CD4-positive, alpha-beta T cell treated with Interferon alpha-2 for 1 hour (primary cell): Measurements from ENCODE around the gene HINT1.
"Not testable (repeated sequence)": the region's sequence is repeated elsewhere in the genome, so short reads cannot be mapped to it uniquely, and the experiment has no call there.

Experiments used
- DNase-seq, 2 donors: peaks; one replicate each; pipeline ENCODE4 v3.0.0-alpha.2; 2020 to 2022

Gene HINT1

DNA sequence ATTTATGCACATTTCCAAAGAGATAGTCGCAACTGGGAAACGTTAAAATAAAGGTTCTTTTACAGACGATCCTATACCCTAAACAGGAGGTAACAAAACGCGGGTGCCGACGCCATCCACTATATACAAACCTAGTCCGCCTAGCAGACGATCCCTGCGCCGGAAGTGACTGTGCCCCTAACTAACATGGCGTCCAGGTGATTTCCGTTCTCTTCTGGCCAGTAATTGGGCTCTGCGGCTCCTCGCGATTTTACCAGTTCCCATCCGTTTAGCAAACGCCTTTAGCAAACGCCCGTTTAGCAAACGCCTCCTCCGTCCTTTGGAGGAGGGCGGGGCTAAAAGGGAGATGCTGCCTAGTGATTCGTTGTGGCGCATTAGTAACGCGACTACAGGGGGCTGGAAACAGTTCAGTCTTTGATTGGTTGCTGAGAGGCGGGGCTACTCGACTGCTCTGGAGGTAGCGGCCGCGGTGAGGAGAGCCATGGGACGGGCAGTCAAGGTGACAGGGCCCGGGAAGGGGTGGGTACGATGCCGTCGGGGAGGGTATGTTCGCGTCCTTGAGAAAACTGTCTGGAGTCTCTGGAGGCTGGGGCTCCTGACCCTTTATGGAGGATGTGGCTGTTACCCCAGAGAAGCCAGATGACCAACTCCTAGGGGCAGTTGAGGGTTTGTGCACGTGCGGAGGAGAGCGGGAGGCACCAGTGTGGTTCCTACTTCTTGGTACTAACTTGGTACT lies 5.7 kb upstream of the HINT1 start, which contains the start of gene LYRM7:
Gene LYRM7, plus strand, starts transcription at position 405 of the 736 bp plus-strand sequence. Its CDS starts 77 bp downstream, at position 482.
- peak; percentile 98 to 99 for DNase-seq

DNA sequence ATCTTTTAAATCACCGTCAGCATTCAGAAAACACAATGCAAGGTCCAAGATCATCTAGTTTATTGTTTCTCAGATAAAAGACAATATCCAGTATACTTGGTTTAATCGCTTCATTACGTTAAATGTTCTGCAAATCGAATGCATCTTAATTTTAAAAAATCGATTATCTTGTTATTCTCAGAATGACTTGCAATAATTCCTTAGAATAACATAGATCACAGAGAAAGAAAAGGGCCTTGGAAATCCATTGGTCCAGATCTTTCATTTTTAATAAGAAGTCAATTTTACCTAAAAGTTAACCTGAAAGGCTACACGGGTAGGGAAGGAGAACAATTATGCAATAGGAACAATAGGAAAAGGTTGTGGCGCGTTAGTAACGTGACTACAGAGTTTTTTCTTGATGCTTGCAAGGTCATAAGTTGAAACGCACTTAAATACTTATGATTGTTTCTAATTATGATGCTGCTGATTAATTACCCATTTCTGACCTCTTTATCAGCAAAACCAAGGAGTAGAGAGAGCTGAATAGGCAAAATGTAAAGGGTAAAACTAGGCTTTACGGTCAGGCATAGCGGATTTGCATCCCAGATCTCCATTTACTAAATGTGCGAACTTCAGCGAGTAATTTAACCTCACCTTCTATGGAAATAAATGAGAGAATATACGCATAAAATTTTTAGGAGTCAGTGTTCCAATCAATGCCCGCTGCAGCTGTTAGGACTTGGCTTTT lies 4.9 kb upstream of the HINT1 start:
- DNase-seq: no peak

DNA sequence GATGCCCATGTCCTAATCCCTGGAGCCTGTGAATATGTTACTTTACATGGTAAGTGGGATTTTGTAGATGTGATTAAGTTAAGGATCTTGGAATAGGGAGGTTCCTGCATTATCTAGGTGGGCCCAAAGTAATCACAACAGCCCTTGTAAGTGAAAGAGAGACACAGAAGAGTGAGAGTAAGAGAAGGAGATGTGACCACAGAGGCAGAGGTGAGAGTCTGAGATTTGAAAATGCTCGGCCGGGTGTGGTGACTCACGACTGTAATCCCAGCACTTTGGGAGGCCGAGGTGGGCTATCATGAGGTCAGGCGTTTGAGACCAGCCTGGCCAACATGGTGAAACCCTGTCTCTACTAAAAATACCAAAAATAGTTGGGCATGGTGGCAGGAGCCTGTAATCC lies 2.6 kb upstream of the HINT1 start:
- no peak for DNase-seq

DNA sequence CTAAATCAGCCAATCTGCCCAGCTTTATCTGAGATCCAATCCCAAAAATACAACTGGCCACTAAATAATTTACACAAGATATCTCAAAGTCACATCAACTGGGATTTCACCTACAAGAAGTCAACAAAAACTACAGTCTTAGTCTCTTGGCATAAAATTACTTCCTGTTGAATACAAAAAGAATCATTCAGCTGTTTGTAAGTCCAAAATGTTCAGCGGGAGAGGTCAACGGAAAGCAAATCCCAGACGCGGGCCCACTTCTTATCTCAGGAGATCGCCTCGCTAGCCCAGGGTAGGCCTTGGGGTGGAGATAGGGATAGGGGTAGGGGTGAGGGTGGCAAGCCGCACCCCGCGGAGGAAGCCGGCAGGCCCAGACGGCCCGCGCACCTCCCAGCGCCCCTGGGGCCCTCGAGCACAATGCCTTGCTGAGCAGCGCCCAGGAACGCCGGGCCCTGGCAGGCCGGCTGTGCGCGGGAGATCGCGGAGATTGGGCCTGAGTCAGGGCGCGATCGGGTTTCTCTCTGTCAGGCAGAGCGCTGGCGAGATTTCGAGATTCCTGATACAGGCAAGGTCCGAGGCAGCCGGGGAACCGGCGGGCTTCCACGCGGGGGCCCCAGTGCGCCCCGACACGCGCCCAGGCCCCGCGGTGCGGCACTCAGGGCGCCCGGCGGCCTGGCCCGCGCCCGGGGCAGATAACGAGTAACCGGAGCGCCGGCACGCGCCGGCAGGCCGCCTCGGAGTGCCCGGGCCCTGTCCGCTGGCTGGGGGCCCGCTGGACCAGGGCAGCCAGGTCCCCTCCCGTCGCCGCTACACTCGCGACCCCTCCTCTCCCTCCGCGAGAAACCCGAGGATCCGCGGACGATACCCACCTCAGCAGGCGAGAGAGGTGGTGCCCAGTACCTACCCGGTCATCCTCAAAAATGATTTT lies 601 bp downstream of the HINT1 start:
- peak; percentile 62 to 76 for DNase-seq

DNA sequence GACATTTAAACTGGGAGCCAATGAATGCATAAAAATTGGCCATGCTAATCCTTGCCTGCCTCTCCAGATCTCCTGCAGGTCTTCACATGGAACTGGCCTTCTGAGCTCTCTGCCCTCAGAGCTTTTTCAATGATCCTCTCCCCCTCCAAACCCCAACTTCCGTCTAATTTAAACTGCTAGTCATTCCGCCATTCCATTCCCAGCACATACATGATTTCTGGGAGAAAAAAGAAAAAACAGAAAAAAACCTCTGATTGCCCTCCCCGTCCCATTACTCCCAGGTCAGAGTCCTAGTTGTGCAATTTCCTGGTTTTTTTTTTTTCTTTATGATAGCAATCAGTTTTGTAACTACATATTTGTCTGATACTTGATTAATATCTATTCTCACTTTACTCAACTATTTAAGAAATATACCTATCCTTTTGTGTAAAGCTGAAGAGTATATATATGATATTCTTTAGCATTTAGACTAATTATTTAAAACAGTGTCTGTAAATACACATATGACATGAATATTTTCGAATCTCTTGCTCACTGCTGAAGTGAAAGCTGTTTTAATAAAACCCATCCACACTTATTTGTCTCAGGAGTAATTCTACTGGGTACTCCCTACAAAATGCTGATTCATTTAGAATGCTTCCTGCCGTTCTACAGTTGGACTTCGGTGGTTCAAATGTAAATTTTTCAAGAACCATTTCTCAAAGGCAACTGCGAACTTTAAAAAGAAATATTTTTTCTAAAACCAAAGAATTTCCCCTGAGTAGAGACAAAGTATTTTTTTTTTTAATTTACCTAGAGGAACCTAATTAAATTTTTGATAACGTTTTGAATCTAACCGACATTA lies 1.6 kb downstream of the HINT1 start:
- DNase-seq: peak in 1 of 2 donors; percentile 35

DNA sequence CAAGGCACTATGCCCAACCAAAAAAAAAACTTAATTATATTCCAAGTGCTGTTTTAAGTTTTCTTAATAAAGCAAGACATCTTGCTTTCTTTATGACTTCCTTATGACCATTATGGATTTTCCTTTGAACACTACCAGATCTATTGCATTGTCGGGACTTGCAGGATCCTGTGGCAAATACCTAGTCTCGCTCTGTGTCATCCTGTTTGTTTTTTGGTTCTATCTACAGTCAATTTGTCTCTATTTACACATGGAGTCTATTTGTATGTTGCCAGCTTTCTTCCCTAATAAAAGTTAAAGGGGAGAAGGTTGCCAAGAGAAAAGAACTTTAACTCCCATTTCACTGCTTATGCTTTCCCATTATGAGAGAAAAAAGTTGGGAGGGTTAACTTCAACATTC lies 4.9 kb downstream of the HINT1 start:
- no peak for DNase-seq

DNA sequence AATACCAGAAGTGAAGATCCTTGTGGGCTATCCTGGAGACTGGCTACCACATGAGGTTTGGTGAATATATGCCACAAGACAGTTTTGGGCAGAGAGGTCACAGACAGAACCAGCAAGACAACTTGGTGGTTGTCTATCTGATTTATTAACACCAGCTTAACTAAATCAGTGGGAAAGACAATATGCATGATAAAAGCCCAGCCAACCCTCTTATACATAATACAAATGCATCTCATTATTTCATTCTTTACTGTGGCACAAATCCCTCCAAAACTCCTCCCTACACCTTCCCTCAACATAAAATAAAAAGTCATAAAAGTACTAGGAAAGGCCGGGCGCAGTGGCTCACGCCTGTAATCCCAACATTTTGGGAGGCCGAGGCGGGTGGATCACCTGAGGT lies 8.1 kb downstream of the HINT1 start:
- DNase-seq: no peak

DNA sequence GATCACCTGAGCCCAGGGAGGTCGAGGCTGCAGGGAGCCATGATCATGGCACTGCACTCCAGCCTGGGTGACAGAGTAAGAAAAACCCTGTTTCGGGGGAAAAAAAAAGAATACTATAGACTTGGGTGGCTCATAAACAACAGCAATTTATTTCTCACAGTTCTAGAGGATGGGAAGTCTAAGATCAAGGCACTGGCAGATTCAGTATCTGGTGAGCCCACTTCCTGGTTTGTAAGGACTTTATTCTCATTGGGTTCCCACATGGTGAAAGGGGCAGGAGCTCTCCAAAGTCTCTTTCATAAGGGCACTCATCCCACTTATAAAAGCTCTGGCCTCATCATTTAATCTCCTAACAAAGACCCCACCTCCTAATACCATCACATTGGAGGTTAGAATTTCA lies 8.7 kb downstream of the HINT1 start:
- no peak for DNase-seq

DNA sequence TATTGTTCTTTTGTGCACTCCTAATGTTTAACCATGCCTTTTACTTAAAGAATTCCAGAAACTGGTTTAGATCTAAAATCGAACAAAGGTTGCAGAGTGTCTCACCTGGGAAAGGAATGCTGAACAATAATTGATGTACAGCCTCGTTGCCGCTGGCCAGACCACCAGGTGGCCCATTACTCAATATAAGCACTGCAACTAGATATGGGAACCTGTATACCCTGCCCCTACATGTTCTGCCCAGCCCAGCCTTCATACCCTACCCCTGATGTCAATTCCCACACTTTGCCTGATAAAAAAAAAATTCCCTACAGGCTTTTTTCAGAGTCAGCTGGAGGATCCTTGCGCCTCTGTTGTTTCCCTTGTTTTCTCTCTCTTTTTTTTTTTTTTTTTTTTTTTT lies 13.8 kb downstream of the HINT1 start:
- no peak for DNase-seq

DNA sequence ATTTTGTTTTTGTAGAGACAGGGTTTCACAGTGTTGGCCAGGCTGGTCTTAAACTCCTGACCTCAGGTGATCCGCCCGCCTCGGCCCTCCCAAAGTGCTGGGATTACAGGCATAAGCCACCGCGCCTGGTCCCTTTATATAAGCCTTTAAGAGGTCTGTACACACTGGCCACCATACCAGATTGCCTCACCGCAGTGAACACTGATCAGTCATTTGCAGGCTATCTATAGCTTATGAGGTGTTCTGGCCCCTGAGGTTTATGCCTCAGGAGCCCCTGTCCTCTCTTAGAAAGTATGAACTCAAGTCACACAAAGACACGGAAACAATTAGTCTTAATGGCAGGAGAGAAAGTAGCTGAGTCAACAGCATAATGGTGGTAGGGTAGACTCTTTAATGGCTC lies 14.6 kb downstream of the HINT1 start:
- no peak for DNase-seq

DNA sequence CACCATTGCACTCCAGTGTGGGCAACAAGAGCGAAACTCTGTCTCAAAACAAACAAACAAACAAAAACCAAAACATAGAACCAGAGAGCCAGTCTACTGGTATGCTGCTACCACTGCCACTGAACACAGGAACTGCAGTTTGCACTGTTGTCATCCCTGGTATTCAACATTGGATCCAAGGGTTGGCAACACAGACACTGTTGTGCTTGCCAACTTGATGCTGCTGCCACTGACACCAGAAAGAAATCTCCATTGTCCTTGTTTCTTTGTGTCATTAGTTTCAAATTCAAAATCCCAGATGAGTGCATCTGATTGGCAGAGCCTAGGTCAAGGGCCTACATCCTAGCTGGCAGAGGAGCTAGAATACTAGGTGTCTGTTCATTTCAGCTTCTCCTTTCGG lies 16.2 kb downstream of the HINT1 start:
- DNase-seq: no peak

DNA sequence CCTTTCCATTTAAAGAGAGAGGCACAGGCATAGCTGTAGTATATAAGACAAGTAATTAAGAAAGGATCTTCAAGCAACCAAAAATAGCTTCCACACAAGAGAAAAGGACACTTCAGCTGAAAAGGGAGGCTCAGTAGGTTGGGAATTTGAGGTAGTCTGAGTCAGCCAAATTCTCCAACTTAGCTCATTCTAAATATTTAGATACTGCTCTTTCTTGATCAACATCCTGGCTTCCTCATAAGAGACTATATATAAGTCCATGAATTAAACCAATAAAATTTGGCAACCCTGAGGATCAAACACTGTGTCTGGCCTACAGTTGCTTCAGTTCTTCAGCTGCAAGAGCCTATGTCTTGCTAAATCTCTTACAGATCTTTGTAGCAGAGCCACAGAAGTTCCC lies 17.8 kb downstream of the HINT1 start:
- DNase-seq: no peak

DNA sequence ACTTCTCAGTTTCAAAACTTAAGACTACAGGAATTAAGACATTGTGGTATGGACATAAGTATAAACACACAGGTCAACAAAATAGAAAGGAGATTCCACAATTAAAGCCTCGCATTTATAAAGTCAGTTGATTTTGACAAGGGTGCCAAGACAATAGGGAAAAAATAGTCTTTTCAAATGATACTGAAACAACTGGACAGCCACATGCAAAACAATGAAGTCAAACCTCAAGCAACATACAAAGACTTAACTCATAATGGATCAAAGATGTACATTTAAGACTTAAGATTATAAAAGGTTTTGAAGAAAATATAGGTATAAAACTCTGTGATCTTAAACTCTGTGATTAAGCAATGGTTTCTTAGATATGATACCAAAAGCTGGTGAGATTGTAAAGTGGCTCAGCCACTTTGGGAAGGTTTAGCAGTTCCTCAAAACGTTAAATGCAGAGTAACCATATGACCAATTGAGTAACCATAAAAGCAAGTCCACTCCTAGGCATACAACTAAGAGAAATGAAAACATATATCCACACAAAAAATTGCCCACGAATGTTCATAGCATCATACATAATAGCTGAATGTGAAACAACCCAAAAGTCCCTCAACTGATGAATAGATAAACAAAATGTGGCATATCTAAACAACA lies 22.0 kb downstream of the HINT1 start:
- DNase-seq: no peak

DNA sequence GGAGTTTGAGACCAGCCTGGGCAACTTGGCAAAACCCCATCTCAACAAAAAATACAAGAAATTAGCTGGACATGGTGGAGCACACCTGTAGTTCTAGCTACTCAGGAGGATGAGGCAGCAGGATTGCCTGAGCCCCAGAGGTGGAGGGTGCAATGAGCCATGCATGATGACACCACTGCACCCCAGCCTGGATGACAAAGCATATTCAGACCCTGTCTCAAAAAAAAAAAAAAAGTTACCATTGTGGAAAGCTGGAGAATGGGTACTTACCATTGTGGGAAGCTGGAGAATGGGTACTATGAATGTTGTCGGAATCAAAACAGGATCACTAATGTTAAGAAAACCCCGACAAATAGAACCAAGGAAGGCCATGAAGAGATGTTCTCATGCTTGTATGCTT lies 25.7 kb downstream of the HINT1 start:
- no peak for DNase-seq

DNA sequence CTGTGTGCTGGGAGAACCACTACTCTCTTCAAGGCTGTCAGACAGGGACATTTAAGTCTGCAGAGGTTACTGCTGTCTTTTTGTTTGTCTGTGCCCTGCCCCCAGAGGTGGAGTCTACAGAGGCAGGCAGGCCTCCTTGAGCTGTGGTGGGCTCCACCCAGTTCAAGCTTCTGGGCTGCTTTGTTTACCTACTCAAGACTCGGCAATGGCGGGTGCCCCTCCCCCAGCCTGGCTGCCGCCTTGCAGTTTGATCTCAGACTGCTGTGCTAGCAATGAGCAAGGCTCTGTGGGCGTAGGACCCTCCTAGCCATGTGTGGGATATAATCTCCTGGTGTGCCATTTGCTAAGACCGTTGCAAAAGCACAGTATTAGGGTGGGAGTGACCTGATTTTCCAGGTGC lies 26.6 kb downstream of the HINT1 start:
- DNase-seq: not testable (repeated sequence)

DNA sequence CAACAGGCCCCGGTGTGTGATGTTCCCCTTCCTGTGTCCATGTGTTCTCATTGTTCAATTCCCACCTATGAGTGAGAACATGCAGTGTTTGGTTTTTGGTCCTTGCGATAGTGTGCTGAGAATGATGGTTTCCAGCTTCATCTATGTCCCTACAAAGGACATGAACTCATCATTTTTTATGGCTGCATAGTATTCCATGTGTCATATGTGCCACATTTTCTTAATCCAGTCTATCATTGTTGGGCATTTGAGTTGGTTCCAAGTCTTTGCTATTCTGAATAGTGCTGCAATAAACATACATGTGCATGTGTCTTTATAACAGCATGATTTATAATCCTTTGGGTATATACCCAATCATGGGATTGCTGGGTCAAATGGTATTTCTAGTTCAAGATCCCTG lies 32.0 kb downstream of the HINT1 start:
- DNase-seq: not testable (repeated sequence)

DNA sequence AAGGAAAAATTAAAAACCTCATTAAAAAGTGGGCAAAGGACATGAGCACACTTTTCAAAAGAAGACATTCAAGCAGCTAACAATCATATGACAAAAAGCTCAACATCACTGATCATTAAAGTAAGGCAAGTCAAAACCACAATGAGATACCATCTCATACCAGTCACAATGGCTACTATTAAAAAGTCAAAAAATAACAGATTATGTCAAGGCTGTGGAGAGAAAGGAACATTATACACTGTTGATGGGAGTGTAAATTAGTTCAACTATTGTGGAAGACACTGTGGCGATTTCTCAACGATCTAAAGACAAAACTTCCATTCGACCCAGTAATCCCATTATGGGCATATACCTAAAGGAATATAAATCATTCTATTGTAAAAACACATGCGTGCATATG lies 35.8 kb downstream of the HINT1 start:
- DNase-seq: no peak

DNA sequence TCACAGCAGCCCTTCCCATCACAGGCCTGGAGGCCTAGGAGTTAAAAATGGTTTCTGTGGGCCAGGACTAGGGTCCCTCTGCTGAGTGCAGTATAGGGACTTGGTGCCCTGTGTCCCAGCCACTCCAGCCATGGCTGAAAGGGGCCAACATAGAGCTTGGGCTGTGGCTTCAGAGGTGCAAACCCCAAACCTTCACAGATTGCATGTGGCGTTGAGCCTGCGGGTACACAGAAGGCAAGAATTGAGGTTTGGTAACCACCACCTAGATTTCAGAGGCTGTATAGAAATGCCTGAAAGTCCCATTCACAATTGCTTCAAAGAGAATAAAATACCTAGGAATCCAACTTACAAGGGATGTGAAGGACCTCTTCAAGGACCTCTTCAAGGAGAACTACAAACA lies 37.8 kb downstream of the HINT1 start:
- DNase-seq: not testable (repeated sequence)

DNA sequence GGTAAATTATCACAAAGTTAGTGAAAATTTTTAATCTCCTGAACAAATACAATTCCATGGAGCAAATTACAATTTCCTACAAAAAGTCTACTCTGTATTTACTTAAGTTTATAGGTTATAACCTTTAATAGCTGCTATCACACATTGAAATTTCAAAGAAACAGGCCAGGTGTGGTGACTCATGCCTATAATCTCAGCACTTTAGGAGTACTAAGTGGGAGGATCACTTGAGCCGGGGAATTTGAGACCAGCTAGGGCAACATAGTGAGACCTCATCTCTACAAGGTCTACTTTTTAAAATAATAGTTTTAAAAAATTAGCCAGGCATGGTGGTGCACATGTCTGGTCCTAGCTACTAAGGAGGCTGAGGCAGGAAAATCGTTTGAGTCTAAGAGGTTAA lies 50.3 kb downstream of the HINT1 start:
- DNase-seq: no peak

DNA sequence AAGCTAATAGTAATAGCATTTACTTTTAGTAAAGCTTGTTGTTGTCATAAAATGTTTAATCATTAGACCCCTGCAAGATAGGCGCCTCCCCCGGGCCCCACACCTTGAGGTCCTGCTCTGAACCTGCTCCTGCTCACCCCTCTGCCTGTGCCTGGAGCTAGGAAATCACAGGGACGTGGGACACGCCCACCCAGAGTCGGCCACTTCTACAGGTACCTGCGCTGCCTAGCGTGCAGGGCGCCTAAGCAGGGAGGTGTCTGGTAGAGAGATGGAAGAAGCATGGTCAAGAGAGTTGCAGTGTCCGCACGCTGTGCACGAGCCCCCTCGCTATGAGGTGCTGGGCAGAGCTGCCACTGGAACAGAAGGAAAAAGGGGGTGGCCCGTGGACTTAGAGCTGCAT lies 52.6 kb downstream of the HINT1 start:
- DNase-seq: no peak

DNA sequence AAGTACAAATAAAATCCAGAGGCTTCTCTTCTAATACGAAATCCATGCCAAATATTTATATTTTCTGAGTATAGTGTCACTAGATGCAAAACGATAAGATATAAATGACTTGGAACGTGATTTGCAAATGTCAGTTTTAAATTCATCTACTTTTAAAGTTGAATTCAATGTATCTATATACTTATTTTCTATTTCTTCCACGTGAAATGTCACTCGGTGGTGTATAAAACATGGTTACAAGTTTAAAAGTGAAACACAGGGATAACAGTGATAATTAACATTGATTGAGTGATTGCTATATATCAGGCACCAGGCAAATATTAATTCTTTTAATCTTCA lies 54.8 kb downstream of the HINT1 start:
- no peak for DNase-seq
